ENCODE data around the gene BCL7B. TPM values are rescaled to one million over a fixed set of nuclear protein-coding genes. Genes with fewer than 3 reads are reported as not detected.

BCL7B gene
- total and polyA plus RNA-seq, 2 experiments from 2014 or later, result 17.0 to 18.2 TPM

- Mint-ChIP-seq H3K27ac (no peak overlapping the region), H3K36me3 (ENCODE audit: low read depth) (peaks cover 73% of the 10 kb centered on the region)
- no peak for ATAC-seq
Observed at GRCh38 chr7:73517241-73517995, 40.1 kb downstream of the BCL7B start.

More at GRCh38 chr7:73517241-73517995, 40.1 kb downstream of the BCL7B start:
- TF ChIP-seq ZNF331 (CRISPR knock-in tag; IDR thresholded peaks at IDR 0.05; ENCODE audit: low read depth) (no peak), POLR2AphosphoS5 (IDR thresholded peaks at IDR 0.05; ENCODE audit: low read depth) (no peak), CREB1 (CRISPR knock-in tag; IDR thresholded peaks at IDR 0.05; ENCODE audit: low read depth) (no peak), EZH2phosphoT487 (IDR thresholded peaks at IDR 0.05; ENCODE audit: unreplicated experiment) (no peak), JUNB (IDR thresholded peaks at IDR 0.05; ENCODE audit: unreplicated experiment) (no peak), REST (IDR thresholded peaks at IDR 0.05; ENCODE audit: unreplicated experiment) (no peak)
- TF ChIP-seq, protein P1, sequence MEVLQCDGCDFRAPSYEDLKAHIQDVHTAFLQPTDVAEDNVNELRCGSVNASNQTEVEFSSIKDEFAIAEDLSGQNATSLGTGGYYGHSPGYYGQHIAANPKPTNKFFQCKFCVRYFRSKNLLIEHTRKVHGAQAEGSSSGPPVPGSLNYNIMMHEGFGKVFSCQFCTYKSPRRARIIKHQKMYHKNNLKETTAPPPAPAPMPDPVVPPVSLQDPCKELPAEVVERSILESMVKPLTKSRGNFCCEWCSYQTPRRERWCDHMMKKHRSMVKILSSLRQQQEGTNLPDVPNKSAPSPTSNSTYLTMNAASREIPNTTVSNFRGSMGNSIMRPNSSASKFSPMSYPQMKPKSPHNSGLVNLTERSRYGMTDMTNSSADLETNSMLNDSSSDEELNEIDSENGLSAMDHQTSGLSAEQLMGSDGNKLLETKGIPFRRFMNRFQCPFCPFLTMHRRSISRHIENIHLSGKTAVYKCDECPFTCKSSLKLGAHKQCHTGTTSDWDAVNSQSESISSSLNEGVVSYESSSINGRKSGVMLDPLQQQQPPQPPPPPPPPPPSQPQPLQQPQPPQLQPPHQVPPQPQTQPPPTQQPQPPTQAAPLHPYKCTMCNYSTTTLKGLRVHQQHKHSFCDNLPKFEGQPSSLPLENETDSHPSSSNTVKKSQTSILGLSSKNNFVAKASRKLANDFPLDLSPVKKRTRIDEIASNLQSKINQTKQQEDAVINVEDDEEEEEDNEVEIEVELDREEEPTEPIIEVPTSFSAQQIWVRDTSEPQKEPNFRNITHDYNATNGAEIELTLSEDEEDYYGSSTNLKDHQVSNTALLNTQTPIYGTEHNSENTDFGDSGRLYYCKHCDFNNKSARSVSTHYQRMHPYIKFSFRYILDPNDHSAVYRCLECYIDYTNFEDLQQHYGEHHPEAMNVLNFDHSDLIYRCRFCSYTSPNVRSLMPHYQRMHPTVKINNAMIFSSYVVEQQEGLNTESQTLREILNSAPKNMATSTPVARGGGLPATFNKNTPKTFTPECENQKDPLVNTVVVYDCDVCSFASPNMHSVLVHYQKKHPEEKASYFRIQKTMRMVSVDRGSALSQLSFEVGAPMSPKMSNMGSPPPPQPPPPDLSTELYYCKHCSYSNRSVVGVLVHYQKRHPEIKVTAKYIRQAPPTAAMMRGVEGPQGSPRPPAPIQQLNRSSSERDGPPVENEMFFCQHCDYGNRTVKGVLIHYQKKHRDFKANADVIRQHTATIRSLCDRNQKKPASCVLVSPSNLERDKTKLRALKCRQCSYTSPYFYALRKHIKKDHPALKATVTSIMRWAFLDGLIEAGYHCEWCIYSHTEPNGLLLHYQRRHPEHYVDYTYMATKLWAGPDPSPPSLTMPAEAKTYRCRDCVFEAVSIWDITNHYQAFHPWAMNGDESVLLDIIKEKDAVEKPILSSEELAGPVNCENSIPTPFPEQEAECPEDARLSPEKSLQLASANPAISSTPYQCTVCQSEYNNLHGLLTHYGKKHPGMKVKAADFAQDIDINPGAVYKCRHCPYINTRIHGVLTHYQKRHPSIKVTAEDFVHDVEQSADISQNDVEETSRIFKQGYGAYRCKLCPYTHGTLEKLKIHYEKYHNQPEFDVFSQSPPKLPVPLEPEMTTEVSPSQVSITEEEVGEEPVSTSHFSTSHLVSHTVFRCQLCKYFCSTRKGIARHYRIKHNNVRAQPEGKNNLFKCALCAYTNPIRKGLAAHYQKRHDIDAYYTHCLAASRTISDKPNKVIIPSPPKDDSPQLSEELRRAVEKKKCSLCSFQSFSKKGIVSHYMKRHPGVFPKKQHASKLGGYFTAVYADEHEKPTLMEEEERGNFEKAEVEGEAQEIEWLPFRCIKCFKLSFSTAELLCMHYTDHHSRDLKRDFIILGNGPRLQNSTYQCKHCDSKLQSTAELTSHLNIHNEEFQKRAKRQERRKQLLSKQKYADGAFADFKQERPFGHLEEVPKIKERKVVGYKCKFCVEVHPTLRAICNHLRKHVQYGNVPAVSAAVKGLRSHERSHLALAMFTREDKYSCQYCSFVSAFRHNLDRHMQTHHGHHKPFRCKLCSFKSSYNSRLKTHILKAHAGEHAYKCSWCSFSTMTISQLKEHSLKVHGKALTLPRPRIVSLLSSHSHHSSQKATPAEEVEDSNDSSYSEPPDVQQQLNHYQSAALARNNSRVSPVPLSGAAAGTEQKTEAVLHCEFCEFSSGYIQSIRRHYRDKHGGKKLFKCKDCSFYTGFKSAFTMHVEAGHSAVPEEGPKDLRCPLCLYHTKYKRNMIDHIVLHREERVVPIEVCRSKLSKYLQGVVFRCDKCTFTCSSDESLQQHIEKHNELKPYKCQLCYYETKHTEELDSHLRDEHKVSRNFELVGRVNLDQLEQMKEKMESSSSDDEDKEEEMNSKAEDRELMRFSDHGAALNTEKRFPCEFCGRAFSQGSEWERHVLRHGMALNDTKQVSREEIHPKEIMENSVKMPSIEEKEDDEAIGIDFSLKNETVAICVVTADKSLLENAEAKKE (CRISPR knock-in tag; IDR thresholded peaks at IDR 0.05), result no peak
- TF ChIP-seq, protein P2, sequence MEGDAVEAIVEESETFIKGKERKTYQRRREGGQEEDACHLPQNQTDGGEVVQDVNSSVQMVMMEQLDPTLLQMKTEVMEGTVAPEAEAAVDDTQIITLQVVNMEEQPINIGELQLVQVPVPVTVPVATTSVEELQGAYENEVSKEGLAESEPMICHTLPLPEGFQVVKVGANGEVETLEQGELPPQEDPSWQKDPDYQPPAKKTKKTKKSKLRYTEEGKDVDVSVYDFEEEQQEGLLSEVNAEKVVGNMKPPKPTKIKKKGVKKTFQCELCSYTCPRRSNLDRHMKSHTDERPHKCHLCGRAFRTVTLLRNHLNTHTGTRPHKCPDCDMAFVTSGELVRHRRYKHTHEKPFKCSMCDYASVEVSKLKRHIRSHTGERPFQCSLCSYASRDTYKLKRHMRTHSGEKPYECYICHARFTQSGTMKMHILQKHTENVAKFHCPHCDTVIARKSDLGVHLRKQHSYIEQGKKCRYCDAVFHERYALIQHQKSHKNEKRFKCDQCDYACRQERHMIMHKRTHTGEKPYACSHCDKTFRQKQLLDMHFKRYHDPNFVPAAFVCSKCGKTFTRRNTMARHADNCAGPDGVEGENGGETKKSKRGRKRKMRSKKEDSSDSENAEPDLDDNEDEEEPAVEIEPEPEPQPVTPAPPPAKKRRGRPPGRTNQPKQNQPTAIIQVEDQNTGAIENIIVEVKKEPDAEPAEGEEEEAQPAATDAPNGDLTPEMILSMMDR (conservative IDR thresholded peaks at IDR 0.05; ENCODE audit: low read depth in 2 of 2), result no peak
- H3K36me3 ChIP-seq (ENCODE audit: insufficient read depth), result peaks cover 43% of the 10 kb centered on the region
- no peaks in the 10 kb centered on the region for H3F3A ChIP-seq (replicated peaks; ENCODE audit: low read depth)
- H2AFZ ChIP-seq, result no peak overlapping the region
- peaks cover 13% of the 10 kb centered on the region for H3K4me1 ChIP-seq (ENCODE audit: insufficient read depth)
- H3K4me3 ChIP-seq, result no peak overlapping the region
- H3K4me3 Mint-ChIP-seq, result no peak overlapping the region
- H3K27me3 Mint-ChIP-seq (ENCODE audit: insufficient read depth, low read depth, poor library complexity), result peaks cover 7% of the 10 kb centered on the region
- H3K4me1 Mint-ChIP-seq, result peaks cover 28% of the 10 kb centered on the region
- H3K27ac ChIP-seq (ENCODE audit: low read depth), result no peak overlapping the region
- H4K20me1 ChIP-seq (replicated peaks; ENCODE audit: insufficient read depth), result peaks cover 77% of the 10 kb centered on the region
- H3K9me2 ChIP-seq (ENCODE audit: insufficient read depth), result no peaks in the 10 kb centered on the region
- no peaks in the 10 kb centered on the region for H3K27me3 ChIP-seq (ENCODE audit: insufficient read depth)
- H3K4me2 ChIP-seq, result no peak overlapping the region
- H3K79me2 ChIP-seq (replicated peaks; ENCODE audit: insufficient read depth), result peaks cover 93% of the 10 kb centered on the region
- no peaks in the 10 kb centered on the region for H3K9me3 Mint-ChIP-seq
- no peak for DNase-seq (ENCODE audit: low spot score)
